ENCODE data around the gene PSMG3.

- TF ChIP-seq, protein P1, sequence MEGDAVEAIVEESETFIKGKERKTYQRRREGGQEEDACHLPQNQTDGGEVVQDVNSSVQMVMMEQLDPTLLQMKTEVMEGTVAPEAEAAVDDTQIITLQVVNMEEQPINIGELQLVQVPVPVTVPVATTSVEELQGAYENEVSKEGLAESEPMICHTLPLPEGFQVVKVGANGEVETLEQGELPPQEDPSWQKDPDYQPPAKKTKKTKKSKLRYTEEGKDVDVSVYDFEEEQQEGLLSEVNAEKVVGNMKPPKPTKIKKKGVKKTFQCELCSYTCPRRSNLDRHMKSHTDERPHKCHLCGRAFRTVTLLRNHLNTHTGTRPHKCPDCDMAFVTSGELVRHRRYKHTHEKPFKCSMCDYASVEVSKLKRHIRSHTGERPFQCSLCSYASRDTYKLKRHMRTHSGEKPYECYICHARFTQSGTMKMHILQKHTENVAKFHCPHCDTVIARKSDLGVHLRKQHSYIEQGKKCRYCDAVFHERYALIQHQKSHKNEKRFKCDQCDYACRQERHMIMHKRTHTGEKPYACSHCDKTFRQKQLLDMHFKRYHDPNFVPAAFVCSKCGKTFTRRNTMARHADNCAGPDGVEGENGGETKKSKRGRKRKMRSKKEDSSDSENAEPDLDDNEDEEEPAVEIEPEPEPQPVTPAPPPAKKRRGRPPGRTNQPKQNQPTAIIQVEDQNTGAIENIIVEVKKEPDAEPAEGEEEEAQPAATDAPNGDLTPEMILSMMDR (IDR thresholded peaks at IDR 0.05; ENCODE audit: extremely low read depth in 1 of 2, insufficient read depth in 1 of 2, low read depth in 1 of 2, low read length in 2 of 2) = no peak
- TF ChIP-seq POLR2AphosphoS5 (IDR thresholded peaks at IDR 0.05; ENCODE audit: insufficient read depth, low read depth, low read length) (no peak), EZH2 (IDR thresholded peaks at IDR 0.05; ENCODE audit: borderline replicate concordance, low read depth, low read length, severe bottlenecking) (no peak)
Measured at GRCh38 chr7:1562116-1562515, 7.7 kb downstream of the PSMG3 start.
